GM19043 (cell line): Measurements from ENCODE around the gene MUC5AC.
"Not testable (repeated sequence)": the region's sequence is repeated elsewhere in the genome, so short reads cannot be mapped to it uniquely, and the experiment has no call there.

Experiments used
- ATAC-seq: cut with Tn5 transposase; IDR thresholded peaks from one replicate; pipeline ENCODE4 v1.9.1; 2021; ENCODE audit warnings: low read depth; ENCODE audit not compliant: unreplicated experiment

Gene MUC5AC, protein sequence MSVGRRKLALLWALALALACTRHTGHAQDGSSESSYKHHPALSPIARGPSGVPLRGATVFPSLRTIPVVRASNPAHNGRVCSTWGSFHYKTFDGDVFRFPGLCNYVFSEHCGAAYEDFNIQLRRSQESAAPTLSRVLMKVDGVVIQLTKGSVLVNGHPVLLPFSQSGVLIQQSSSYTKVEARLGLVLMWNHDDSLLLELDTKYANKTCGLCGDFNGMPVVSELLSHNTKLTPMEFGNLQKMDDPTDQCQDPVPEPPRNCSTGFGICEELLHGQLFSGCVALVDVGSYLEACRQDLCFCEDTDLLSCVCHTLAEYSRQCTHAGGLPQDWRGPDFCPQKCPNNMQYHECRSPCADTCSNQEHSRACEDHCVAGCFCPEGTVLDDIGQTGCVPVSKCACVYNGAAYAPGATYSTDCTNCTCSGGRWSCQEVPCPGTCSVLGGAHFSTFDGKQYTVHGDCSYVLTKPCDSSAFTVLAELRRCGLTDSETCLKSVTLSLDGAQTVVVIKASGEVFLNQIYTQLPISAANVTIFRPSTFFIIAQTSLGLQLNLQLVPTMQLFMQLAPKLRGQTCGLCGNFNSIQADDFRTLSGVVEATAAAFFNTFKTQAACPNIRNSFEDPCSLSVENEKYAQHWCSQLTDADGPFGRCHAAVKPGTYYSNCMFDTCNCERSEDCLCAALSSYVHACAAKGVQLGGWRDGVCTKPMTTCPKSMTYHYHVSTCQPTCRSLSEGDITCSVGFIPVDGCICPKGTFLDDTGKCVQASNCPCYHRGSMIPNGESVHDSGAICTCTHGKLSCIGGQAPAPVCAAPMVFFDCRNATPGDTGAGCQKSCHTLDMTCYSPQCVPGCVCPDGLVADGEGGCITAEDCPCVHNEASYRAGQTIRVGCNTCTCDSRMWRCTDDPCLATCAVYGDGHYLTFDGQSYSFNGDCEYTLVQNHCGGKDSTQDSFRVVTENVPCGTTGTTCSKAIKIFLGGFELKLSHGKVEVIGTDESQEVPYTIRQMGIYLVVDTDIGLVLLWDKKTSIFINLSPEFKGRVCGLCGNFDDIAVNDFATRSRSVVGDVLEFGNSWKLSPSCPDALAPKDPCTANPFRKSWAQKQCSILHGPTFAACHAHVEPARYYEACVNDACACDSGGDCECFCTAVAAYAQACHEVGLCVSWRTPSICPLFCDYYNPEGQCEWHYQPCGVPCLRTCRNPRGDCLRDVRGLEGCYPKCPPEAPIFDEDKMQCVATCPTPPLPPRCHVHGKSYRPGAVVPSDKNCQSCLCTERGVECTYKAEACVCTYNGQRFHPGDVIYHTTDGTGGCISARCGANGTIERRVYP (N-terminal part only)

GRCh38 chr11:1157645-1158591 is at the start of gene MUC5AC:
TSS of gene MUC5AC (plus strand) at chr11:1157953. CDS start at chr11:1158000, 47 bp downstream.
- ATAC-seq = no peak

- ATAC-seq = no peak
Observed at GRCh38 chr11:1108246-1108900, 49.4 kb upstream of the MUC5AC start.

- no peak for ATAC-seq
Observed at GRCh38 chr11:1109101-1109917, 48.4 kb upstream of the MUC5AC start.

GRCh38 chr11:1109918-1110705 is 47.6 kb upstream of the MUC5AC start:
- ATAC-seq = no peak

DNA sequence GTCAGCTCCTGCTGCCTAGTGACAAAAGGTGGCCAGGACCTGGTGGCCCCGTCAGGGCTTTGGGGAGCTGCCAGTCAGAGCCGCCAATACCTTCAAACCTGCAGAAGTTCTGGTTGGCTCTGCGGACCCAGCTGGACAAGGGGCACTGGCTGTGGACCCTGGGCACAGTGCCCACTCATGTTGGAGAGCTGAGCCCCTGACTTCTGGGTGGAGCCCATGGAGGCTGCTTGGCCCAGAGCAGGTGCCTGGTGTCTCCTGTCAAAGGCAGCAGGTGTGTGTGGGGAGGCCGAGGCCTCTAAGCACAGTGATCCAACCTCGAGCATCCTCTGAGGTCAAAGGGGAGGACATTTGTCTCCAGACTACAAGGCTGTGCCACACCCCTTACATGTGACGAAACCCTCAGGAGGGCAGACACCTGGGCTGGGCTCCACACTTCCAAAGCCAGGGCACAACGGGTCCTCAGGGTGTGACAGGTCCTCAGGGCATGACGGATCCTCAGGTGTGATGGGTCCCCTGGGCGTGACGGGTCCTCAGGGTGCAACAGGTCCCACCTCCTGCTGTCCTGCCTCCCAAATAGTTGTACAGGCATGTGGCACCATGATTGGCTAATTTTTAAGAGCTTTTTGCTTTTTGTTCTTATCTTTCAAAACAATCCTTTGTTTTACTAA is 46.1 kb upstream of the MUC5AC start:
- ATAC-seq = no peak

- no peak for ATAC-seq
Observed at GRCh38 chr11:1112351-1113191, 45.2 kb upstream of the MUC5AC start.

DNA sequence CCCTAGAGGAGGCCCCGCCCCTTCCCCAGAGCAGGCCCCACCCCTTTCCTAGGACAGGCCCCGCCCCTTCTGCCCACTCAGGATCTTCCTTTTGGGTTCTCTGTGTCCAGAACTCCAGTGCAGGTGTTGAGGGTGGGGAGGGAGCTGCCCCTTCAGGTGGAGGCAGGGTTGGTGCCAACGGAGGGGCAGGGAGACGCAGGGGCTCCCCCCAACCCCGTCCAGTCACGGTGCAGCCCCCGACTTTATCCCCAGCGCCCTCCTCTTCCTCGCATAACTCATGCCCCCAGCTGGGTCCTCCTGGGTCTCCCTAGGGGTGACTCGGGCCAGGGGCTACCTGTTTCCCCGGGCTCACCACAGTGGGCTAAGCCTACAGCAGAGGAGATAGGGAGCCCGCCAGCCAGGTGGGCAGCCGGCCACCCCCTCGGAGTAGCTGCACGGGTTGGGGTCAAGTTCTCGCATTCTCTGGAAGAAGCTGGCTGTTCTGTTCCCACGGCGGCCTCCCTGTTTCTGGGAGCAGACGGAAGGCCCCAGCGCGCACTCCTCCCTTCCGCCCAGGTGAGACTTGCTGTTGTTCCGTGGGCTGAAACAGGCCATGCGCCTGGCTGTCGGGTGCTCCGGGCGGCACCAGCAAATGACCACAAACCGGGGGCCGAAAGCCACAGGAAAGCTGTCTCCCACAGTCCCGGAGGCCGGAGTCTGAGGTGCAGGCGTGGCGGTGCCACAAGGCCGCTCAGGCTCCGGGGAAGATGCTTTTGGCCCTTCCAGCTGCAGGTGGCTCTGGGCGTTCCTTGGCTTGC is 44.1 kb upstream of the MUC5AC start:
- no peak for ATAC-seq

DNA sequence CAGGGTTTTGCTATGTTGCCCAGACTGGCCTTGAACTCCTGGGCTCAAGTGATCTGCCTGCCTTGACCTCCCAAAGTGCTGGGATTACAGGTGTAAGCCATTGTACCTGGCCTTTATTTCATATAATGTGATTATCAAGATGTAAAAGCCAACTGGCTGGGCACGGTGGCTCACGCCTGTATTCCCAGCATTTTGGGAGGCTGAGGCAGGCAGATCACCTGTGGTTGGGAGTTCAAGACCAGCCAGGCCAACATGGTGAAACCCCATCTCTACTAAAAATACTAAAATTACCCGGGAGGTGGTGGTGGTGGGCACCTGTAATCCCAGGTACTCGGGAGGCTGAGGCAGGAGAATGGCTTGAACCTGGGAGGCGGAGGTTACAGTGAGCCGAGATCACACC is 42.5 kb upstream of the MUC5AC start:
- ATAC-seq = not testable (repeated sequence)

GRCh38 chr11:1116104-1116503 is 41.6 kb upstream of the MUC5AC start:
- ATAC-seq = no peak

DNA sequence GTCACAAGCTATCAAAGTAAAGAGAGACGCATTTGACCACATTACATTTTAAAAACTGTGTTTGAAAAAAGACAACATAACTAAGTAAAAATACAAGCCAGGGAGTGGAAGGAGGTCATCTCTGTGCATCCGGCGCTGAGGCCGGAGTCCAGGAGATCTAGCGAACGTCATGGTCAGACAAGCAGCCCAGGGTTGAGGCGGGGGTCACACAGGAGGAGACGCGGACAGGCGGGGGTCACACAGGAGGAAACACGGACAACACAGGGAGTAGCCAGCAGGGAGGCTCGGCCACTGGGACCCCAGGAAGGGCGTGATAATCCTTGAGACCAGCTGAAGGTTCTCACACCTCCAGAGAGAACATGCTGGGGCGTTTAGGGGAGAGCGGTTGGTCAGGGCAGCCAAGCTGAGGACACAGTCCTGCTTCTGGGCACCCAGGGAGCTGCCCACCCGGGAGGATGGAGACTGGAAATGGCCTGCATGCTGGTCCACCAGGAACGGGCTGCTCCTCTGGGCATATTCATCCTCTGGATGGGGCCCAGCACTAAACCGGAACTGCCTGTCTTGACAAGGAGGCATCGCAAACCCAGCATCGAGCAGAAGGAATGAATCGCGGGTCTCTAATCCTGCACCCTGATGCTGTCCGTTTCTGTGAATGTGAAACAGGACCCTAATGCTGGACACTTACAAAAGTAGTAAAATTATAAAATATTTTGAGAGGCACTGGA is 40.9 kb upstream of the MUC5AC start:
- ATAC-seq = no peak

- ATAC-seq = no peak
Observed at GRCh38 chr11:1117992-1118391, 39.8 kb upstream of the MUC5AC start.

- no peak for ATAC-seq
Observed at GRCh38 chr11:1118755-1119603, 38.8 kb upstream of the MUC5AC start.

- no peak for ATAC-seq
Observed at GRCh38 chr11:1119604-1120146, 38.1 kb upstream of the MUC5AC start.
